Gastroesophageal sphincter (tissue), 3 donors: Measurements from ENCODE around the gene DNTTIP2.
"Not testable (repeated sequence)": the region's sequence is repeated elsewhere in the genome, so short reads cannot be mapped to it uniquely, and the experiment has no call there.

Experiments
- CTCF ChIP-seq, 4 experiments: fragments of 200-600 bp in 2 of 4; fragments of 450-650 bp in 2 of 4; sonication (generic) in 1 of 4; IDR thresholded peaks; one replicate each; pipeline ENCODE4 v1.5.1; 2017 to 2019; ENCODE audit warnings: antibody characterized with exemption in 4 of 4, mild to moderate bottlenecking in 2 of 4, moderate library complexity in 2 of 4
- EP300 ChIP-seq: sonication (generic); formaldehyde crosslinking; IDR thresholded peaks from one replicate; pipeline ENCODE4 v1.6.1; 2017; ENCODE audit warnings: antibody characterized with exemption, mild to moderate bottlenecking
- POLR2A ChIP-seq, 2 donors: fragments of 450-650 bp; IDR thresholded peaks; one replicate each; pipeline ENCODE4 v1.6.1; 2017; ENCODE audit warnings: antibody characterized with exemption in 2 of 2, mild to moderate bottlenecking in 2 of 2, moderate library complexity in 1 of 2
- POLR2AphosphoS5 ChIP-seq: sonication (generic); formaldehyde crosslinking; IDR thresholded peaks from one replicate; pipeline ENCODE4 v1.6.1; 2017; ENCODE audit warnings: antibody characterized with exemption

- TF ChIP-seq CTCF (IDR thresholded peaks at IDR 0.05); POLR2AphosphoS5; POLR2A (IDR thresholded peaks at IDR 0.05); EP300: not testable (repeated sequence)
Observed at GRCh38 chr1:93910880-93911279, 31.9 kb upstream of the DNTTIP2 start.
